HG03558 (cell line): ENCODE data around the gene PCSK2.
"Not testable (repeated sequence)": the region's sequence is repeated elsewhere in the genome, so short reads cannot be mapped to it uniquely, and the experiment has no call there.

ENCODE experiments used
- ATAC-seq: cut with Tn5 transposase; IDR thresholded peaks from one replicate; pipeline ENCODE4 v1.9.1; 2021; ENCODE audit warnings: moderate number of reproducible peaks; ENCODE audit not compliant: unreplicated experiment; ENCODE audit errors: extremely low read depth

Gene PCSK2

GRCh38 chr20:17226410-17227218, at the start of gene PCSK2:
PCSK2 (plus strand) TSS chr20:17227040; CDS start chr20:17227306, 266 bp downstream.
- ATAC-seq = no peak

GRCh38 chr20:17177341-17177740, 49.5 kb upstream of the PCSK2 start:
- no peak for ATAC-seq

- ATAC-seq = no peak
Measured at GRCh38 chr20:17179840-17180239, 47.0 kb upstream of the PCSK2 start.

GRCh38 chr20:17189976-17190695, 36.7 kb upstream of the PCSK2 start:
- no peak for ATAC-seq

GRCh38 chr20:17197041-17197440, 29.8 kb upstream of the PCSK2 start:
- no peak for ATAC-seq

- ATAC-seq = no peak
Measured at GRCh38 chr20:17202030-17202429, 24.8 kb upstream of the PCSK2 start.

- no peak for ATAC-seq
Measured at GRCh38 chr20:17202673-17203072, 24.2 kb upstream of the PCSK2 start.

- ATAC-seq = no peak
Measured at GRCh38 chr20:17205084-17205813, 21.6 kb upstream of the PCSK2 start.

- ATAC-seq = no peak
Measured at GRCh38 chr20:17210387-17210786, 16.5 kb upstream of the PCSK2 start.

GRCh38 chr20:17210983-17211382, 15.9 kb upstream of the PCSK2 start:
- no peak for ATAC-seq

GRCh38 chr20:17215167-17215566, 11.7 kb upstream of the PCSK2 start:
- no peak for ATAC-seq

- not testable (repeated sequence) for ATAC-seq
Measured at GRCh38 chr20:17219856-17220255, 7.0 kb upstream of the PCSK2 start.

GRCh38 chr20:17223553-17223952, 3.3 kb upstream of the PCSK2 start:
- no peak for ATAC-seq

- ATAC-seq = no peak
Measured at GRCh38 chr20:17225851-17226409, 910 bp upstream of the PCSK2 start.

- ATAC-seq = no peak
Measured at GRCh38 chr20:17227219-17227575, 357 bp downstream of the PCSK2 start.

- no peak for ATAC-seq
Measured at GRCh38 chr20:17227669-17228623, 1.1 kb downstream of the PCSK2 start.

GRCh38 chr20:17228624-17229061, 1.8 kb downstream of the PCSK2 start:
- no peak for ATAC-seq

- no peak for ATAC-seq
Measured at GRCh38 chr20:17229256-17229655, 2.4 kb downstream of the PCSK2 start.

GRCh38 chr20:17233626-17234025, 6.8 kb downstream of the PCSK2 start:
- ATAC-seq = no peak

- ATAC-seq = no peak
Measured at GRCh38 chr20:17236766-17237165, 9.9 kb downstream of the PCSK2 start.
